ENCODE results near the gene SLC25A23.

DNA sequence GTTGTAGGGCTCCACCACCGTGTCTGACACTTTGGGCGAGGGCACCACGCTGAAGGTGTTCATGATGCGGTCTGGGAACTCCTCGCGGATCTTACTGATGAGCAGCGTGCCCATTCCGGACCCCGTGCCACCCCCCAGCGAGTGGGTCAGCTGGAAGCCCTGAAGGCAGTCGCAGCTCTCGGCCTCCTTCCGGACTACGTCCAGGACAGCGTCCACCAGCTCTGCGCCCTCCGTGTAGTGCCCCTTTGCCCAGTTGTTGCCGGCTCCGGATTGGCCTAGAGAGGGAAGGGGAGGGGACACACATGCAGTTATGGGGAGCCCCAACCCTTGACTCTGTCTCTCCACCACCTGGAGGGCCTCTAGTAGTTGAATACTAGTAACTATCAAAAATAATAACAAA lies 36.4 kb upstream of the SLC25A23 start:
- TF ChIP-seq, protein P1, sequence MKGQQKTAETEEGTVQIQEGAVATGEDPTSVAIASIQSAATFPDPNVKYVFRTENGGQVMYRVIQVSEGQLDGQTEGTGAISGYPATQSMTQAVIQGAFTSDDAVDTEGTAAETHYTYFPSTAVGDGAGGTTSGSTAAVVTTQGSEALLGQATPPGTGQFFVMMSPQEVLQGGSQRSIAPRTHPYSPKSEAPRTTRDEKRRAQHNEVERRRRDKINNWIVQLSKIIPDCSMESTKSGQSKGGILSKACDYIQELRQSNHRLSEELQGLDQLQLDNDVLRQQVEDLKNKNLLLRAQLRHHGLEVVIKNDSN (IDR thresholded peaks at IDR 0.05; ENCODE audit: borderline replicate concordance, low read depth) = no peak
- TF ChIP-seq, protein P2, sequence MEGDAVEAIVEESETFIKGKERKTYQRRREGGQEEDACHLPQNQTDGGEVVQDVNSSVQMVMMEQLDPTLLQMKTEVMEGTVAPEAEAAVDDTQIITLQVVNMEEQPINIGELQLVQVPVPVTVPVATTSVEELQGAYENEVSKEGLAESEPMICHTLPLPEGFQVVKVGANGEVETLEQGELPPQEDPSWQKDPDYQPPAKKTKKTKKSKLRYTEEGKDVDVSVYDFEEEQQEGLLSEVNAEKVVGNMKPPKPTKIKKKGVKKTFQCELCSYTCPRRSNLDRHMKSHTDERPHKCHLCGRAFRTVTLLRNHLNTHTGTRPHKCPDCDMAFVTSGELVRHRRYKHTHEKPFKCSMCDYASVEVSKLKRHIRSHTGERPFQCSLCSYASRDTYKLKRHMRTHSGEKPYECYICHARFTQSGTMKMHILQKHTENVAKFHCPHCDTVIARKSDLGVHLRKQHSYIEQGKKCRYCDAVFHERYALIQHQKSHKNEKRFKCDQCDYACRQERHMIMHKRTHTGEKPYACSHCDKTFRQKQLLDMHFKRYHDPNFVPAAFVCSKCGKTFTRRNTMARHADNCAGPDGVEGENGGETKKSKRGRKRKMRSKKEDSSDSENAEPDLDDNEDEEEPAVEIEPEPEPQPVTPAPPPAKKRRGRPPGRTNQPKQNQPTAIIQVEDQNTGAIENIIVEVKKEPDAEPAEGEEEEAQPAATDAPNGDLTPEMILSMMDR (IDR thresholded peaks at IDR 0.05) = no peak
- TF ChIP-seq, protein P3, sequence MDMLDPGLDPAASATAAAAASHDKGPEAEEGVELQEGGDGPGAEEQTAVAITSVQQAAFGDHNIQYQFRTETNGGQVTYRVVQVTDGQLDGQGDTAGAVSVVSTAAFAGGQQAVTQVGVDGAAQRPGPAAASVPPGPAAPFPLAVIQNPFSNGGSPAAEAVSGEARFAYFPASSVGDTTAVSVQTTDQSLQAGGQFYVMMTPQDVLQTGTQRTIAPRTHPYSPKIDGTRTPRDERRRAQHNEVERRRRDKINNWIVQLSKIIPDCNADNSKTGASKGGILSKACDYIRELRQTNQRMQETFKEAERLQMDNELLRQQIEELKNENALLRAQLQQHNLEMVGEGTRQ (IDR thresholded peaks at IDR 0.05; ENCODE audit: borderline replicate concordance, low read depth, low read length) = no peak
- no peak for TF ChIP-seq POLR2AphosphoS5 (IDR thresholded peaks at IDR 0.05; ENCODE audit: low read depth, low read length)
- no peak for TF ChIP-seq YY1 (IDR thresholded peaks at IDR 0.05; ENCODE audit: low read depth)
- no peak for TF ChIP-seq TEAD4 (IDR thresholded peaks at IDR 0.05; ENCODE audit: borderline replicate concordance, insufficient read depth)
- TF ChIP-seq GABPA (IDR thresholded peaks at IDR 0.05; ENCODE audit: low read depth) = no peak
- TF ChIP-seq EP300 (IDR thresholded peaks at IDR 0.05; ENCODE audit: borderline replicate concordance in 1 of 2, low read depth in 1 of 2, low read length in 1 of 2) = no peak
- TF ChIP-seq, protein P4, sequence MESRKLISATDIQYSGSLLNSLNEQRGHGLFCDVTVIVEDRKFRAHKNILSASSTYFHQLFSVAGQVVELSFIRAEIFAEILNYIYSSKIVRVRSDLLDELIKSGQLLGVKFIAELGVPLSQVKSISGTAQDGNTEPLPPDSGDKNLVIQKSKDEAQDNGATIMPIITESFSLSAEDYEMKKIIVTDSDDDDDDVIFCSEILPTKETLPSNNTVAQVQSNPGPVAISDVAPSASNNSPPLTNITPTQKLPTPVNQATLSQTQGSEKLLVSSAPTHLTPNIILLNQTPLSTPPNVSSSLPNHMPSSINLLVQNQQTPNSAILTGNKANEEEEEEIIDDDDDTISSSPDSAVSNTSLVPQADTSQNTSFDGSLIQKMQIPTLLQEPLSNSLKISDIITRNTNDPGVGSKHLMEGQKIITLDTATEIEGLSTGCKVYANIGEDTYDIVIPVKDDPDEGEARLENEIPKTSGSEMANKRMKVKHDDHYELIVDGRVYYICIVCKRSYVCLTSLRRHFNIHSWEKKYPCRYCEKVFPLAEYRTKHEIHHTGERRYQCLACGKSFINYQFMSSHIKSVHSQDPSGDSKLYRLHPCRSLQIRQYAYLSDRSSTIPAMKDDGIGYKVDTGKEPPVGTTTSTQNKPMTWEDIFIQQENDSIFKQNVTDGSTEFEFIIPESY (IDR thresholded peaks at IDR 0.05; ENCODE audit: borderline replicate concordance, low read depth) = no peak
- TF ChIP-seq TCF12 (IDR thresholded peaks at IDR 0.05) = no peak
- TF ChIP-seq FOXJ3 (CRISPR knock-in tag; IDR thresholded peaks at IDR 0.05) = no peak
- TF ChIP-seq, protein P5, sequence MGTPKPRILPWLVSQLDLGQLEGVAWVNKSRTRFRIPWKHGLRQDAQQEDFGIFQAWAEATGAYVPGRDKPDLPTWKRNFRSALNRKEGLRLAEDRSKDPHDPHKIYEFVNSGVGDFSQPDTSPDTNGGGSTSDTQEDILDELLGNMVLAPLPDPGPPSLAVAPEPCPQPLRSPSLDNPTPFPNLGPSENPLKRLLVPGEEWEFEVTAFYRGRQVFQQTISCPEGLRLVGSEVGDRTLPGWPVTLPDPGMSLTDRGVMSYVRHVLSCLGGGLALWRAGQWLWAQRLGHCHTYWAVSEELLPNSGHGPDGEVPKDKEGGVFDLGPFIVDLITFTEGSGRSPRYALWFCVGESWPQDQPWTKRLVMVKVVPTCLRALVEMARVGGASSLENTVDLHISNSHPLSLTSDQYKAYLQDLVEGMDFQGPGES (IDR thresholded peaks at IDR 0.05; ENCODE audit: low read depth, low read length) = no peak
